Suprapubic skin (tissue), 3 donors: ENCODE measurements around the gene MAP3K10.

Experiments
- POLR2A ChIP-seq, 2 donors: fragments of 450-650 bp; IDR thresholded peaks; one replicate each; pipeline ENCODE4 v1.6.1; 2017; ENCODE audit warnings: antibody characterized with exemption in 2 of 2, mild to moderate bottlenecking in 2 of 2, moderate library complexity in 2 of 2
- TF ChIP-seq, protein P1 (sequence below), 2 donors: fragments of 200-600 bp in 1 of 2; fragments of 450-650 bp in 1 of 2; sonication (generic) in 1 of 2; IDR thresholded peaks; one replicate each; pipeline ENCODE4 v1.5.1; 2016 to 2019; ENCODE audit warnings: antibody characterized with exemption in 2 of 2, mild to moderate bottlenecking in 1 of 2, moderate library complexity in 1 of 2

DNA sequence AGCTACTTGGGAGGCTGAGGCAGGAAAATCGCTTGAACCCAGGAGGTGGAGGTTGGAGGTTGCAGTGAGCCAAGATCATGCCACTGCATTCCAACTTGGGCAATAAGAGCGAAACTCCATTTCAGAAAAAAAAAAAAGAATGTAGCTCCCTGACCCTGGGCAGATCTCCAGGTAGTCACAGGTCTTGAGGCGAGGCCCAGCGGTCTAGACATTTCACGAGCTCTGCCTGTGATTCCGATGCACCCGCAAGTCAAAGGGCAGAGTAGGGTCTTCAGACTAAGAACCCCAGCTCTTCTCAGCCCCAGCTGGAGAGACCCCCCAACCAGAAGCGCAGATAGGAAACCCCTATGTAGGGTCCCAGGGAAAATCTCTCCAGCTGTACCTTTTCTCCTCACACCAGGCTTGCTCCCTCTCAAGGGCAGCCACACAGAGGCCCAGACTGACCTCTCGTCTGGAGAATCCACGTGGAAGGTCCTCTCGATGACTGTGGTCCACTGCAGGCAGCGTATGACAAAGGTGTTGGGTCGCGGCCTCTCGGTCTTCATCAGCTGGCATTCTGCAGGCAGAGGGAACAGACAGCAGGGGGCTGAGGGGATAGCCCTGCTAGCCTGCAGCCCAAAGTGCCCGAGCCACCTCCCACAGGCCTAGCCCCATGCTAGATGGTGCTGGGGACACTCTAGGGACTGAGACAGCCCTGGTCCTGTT is 63.6 kb downstream of the MAP3K10 start:
- TF ChIP-seq, protein P1, sequence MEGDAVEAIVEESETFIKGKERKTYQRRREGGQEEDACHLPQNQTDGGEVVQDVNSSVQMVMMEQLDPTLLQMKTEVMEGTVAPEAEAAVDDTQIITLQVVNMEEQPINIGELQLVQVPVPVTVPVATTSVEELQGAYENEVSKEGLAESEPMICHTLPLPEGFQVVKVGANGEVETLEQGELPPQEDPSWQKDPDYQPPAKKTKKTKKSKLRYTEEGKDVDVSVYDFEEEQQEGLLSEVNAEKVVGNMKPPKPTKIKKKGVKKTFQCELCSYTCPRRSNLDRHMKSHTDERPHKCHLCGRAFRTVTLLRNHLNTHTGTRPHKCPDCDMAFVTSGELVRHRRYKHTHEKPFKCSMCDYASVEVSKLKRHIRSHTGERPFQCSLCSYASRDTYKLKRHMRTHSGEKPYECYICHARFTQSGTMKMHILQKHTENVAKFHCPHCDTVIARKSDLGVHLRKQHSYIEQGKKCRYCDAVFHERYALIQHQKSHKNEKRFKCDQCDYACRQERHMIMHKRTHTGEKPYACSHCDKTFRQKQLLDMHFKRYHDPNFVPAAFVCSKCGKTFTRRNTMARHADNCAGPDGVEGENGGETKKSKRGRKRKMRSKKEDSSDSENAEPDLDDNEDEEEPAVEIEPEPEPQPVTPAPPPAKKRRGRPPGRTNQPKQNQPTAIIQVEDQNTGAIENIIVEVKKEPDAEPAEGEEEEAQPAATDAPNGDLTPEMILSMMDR (IDR thresholded peaks at IDR 0.05): no peak
- no peak for TF ChIP-seq POLR2A (IDR thresholded peaks at IDR 0.05)
